GM19438 (cell line): ENCODE data around the gene KRT79.

Source experiments
- ATAC-seq: cut with Tn5 transposase; IDR thresholded peaks from one replicate; pipeline ENCODE4 v1.9.1; 2021; ENCODE audit warnings: low read depth; ENCODE audit not compliant: unreplicated experiment

KRT79 gene

GRCh38 chr12:52792185-52793029 lies 41.7 kb downstream of the KRT79 start:
- ATAC-seq = no peak

- no peak for ATAC-seq
These were observed 42.6 kb downstream of the KRT79 start for GRCh38 chr12:52791271-52792184.

GRCh38 chr12:52790427-52791270 lies 43.5 kb downstream of the KRT79 start:
- ATAC-seq = no peak

- no peak for ATAC-seq
These were observed 44.3 kb downstream of the KRT79 start for GRCh38 chr12:52789637-52790426.

GRCh38 chr12:52788876-52789636 lies 45.1 kb downstream of the KRT79 start:
- no peak for ATAC-seq

GRCh38 chr12:52788192-52788875 lies 45.8 kb downstream of the KRT79 start:
- ATAC-seq = no peak

GRCh38 chr12:52787324-52788191 lies 46.6 kb downstream of the KRT79 start:
- no peak for ATAC-seq

GRCh38 chr12:52784909-52785308 lies 49.2 kb downstream of the KRT79 start:
- ATAC-seq = no peak

GRCh38 chr12:52783563-52784316 lies 50.4 kb downstream of the KRT79 start:
- no peak for ATAC-seq

GRCh38 chr12:52782502-52782901 lies 51.6 kb downstream of the KRT79 start:
- no peak for ATAC-seq

- ATAC-seq = no peak
These were observed 52.6 kb downstream of the KRT79 start for GRCh38 chr12:52781399-52782082.

- no peak for ATAC-seq
These were observed 54.2 kb downstream of the KRT79 start for GRCh38 chr12:52779914-52780313.

- ATAC-seq = no peak
These were observed 55.3 kb downstream of the KRT79 start for GRCh38 chr12:52778833-52779232.

- no peak for ATAC-seq
These were observed 56.5 kb downstream of the KRT79 start for GRCh38 chr12:52777566-52777965.

GRCh38 chr12:52776913-52777395 lies 57.2 kb downstream of the KRT79 start, which contains the start of gene KRT76:
TSS of gene KRT76 (minus strand) at chr12:52777345. CDS start at chr12:52777291, 54 bp downstream.
- ATAC-seq = no peak

GRCh38 chr12:52776435-52776834 lies 57.7 kb downstream of the KRT79 start:
- no peak for ATAC-seq
